Stimulated activated CD8-positive, alpha-beta memory T cell treated with anti-CD3 and anti-CD28 coated beads, Interleukin-15, amount 100 ng/mL, for 24 hours (primary cell): ENCODE measurements around the gene GCH1.
A peak's percentile ranks its signal among the peaks of the same experiment; 100 is the strongest.
"Not testable (repeated sequence)": the region's sequence is repeated elsewhere in the genome, so short reads cannot be mapped to it uniquely, and the experiment has no call there.

Experiments
- DNase-seq: peaks from one replicate; pipeline ENCODE4 v3.0.0-alpha.2; 2020; ENCODE audit warnings: low read depth

Gene GCH1

GRCh38 chr14:54902521-54903420 is at the start of gene GCH1:
GCH1 (minus strand) TSS chr14:54902826; CDS start chr14:54902663, 163 bp downstream.
- peak; percentile 61 for DNase-seq

- no peak for DNase-seq
Measured at GRCh38 chr14:54947230-54947629, 44.6 kb upstream of the GCH1 start.

GRCh38 chr14:54946500-54946899 is 43.9 kb upstream of the GCH1 start:
- no peak for DNase-seq

- no peak for DNase-seq
Measured at GRCh38 chr14:54944737-54945391, 42.2 kb upstream of the GCH1 start.

- no peak for DNase-seq
Measured at GRCh38 chr14:54942913-54943312, 40.3 kb upstream of the GCH1 start.

- DNase-seq = no peak
Measured at GRCh38 chr14:54936816-54937215, 34.2 kb upstream of the GCH1 start.

- no peak for DNase-seq
Measured at GRCh38 chr14:54935958-54936357, 33.3 kb upstream of the GCH1 start.

- no peak for DNase-seq
Measured at GRCh38 chr14:54935100-54935499, 32.5 kb upstream of the GCH1 start.

GRCh38 chr14:54933006-54933405 is 30.4 kb upstream of the GCH1 start:
- no peak for DNase-seq

GRCh38 chr14:54931598-54932340 is 29.1 kb upstream of the GCH1 start:
- no peak for DNase-seq

- DNase-seq = no peak
Measured at GRCh38 chr14:54931101-54931500, 28.5 kb upstream of the GCH1 start.

- DNase-seq = no peak
Measured at GRCh38 chr14:54929556-54929955, 26.9 kb upstream of the GCH1 start.

- DNase-seq = no peak
Measured at GRCh38 chr14:54928216-54928615, 25.6 kb upstream of the GCH1 start.

GRCh38 chr14:54927551-54927950 is 24.9 kb upstream of the GCH1 start:
- DNase-seq = no peak

GRCh38 chr14:54926570-54926969 is 23.9 kb upstream of the GCH1 start:
- DNase-seq = not testable (repeated sequence)

GRCh38 chr14:54922598-54922997 is 20.0 kb upstream of the GCH1 start:
- no peak for DNase-seq

GRCh38 chr14:54920052-54920451 is 17.4 kb upstream of the GCH1 start:
- no peak for DNase-seq

GRCh38 chr14:54919330-54919729 is 16.7 kb upstream of the GCH1 start:
- DNase-seq = no peak

- no peak for DNase-seq
Measured at GRCh38 chr14:54918427-54918826, 15.8 kb upstream of the GCH1 start.

GRCh38 chr14:54916101-54916500 is 13.5 kb upstream of the GCH1 start:
- no peak for DNase-seq

GRCh38 chr14:54909817-54910558 is 7.4 kb upstream of the GCH1 start:
- DNase-seq = no peak

GRCh38 chr14:54908973-54909372 is 6.3 kb upstream of the GCH1 start:
- DNase-seq = not testable (repeated sequence)
